Epidermal melanocyte (primary cell): ENCODE data around the gene KCNG2.
"Not testable (repeated sequence)": the region's sequence is repeated elsewhere in the genome, so short reads cannot be mapped to it uniquely, and the experiment has no call there.

Experiments used
- DNase-seq: peaks from one replicate; pipeline ENCODE4 v3.0.0; 2011; ENCODE audit warnings: low spot score; ENCODE audit not compliant: insufficient read length

The KCNG2 gene

GRCh38 chr18:79797518-79798345 lies at the start of gene KCNG2:
Gene KCNG2, plus strand, starts transcription at chr18:79797938. Its CDS starts 65,730 bp downstream, at chr18:79863668.
- no peak for DNase-seq

- DNase-seq, result no peak
Observed at GRCh38 chr18:79748321-79749180, 49.2 kb upstream of the KCNG2 start.

- DNase-seq, result no peak
Observed at GRCh38 chr18:79749251-79750191, 48.2 kb upstream of the KCNG2 start.

- no peak for DNase-seq
Observed at GRCh38 chr18:79750980-79751571, 46.7 kb upstream of the KCNG2 start.

- DNase-seq, result not testable (repeated sequence)
Observed at GRCh38 chr18:79751918-79752578, 45.7 kb upstream of the KCNG2 start.

- not testable (repeated sequence) for DNase-seq
Observed at GRCh38 chr18:79752946-79753345, 44.8 kb upstream of the KCNG2 start.

GRCh38 chr18:79753391-79753851 lies 44.3 kb upstream of the KCNG2 start:
- DNase-seq, result no peak

GRCh38 chr18:79754022-79754761 lies 43.5 kb upstream of the KCNG2 start:
- DNase-seq, result no peak

GRCh38 chr18:79754831-79755351 lies 42.8 kb upstream of the KCNG2 start:
- DNase-seq, result no peak

GRCh38 chr18:79755496-79756142 lies 42.1 kb upstream of the KCNG2 start:
- DNase-seq, result no peak

- no peak for DNase-seq
Observed at GRCh38 chr18:79756143-79756500, 41.6 kb upstream of the KCNG2 start.

- no peak for DNase-seq
Observed at GRCh38 chr18:79756826-79757225, 40.9 kb upstream of the KCNG2 start.

GRCh38 chr18:79760348-79760747 lies 37.4 kb upstream of the KCNG2 start:
- DNase-seq, result no peak

GRCh38 chr18:79760881-79761280 lies 36.9 kb upstream of the KCNG2 start:
- no peak for DNase-seq

GRCh38 chr18:79763407-79763806 lies 34.3 kb upstream of the KCNG2 start:
- no peak for DNase-seq

GRCh38 chr18:79764131-79764530 lies 33.6 kb upstream of the KCNG2 start:
- no peak for DNase-seq

- DNase-seq, result no peak
Observed at GRCh38 chr18:79765491-79766245, 32.1 kb upstream of the KCNG2 start.

GRCh38 chr18:79766308-79766707 lies 31.4 kb upstream of the KCNG2 start:
- DNase-seq, result no peak
